Measurements from ENCODE around the gene TMEM250.

DNA sequence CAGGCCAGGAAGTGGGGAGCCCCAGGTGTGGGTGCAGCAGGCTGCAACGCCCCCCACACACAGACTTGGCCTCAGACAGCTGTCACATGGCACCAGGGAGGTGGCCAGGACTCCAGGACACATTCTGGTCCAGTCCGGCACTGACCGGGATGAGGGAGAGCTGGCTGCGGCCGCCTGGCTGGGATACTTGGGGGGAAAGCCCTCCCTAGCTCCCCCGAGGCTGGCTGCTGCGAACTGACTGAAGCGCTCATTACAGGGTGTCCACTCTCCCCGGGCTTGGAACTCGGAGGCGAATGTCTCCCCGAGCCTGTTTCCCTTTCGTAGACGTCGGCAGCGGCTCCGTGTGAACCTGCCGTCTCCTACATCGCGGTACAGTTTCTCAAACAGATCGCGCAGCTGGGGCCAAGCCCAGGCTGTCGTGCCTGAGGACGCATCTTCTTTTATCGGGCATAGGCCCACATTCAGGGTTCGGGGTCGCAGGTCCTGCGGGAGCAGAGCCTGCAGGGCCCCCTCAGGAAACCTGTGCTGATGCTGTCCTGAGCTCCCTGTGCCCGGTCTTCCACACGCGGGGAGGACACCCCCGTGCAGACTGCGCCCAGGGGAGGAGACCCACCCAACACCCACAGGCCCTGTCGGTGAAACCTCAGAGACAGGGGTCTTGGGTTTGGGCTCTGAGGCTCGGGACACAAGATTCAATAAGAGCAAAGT is 43.4 kb downstream of the TMEM250 start:
- TF ChIP-seq, protein P1, sequence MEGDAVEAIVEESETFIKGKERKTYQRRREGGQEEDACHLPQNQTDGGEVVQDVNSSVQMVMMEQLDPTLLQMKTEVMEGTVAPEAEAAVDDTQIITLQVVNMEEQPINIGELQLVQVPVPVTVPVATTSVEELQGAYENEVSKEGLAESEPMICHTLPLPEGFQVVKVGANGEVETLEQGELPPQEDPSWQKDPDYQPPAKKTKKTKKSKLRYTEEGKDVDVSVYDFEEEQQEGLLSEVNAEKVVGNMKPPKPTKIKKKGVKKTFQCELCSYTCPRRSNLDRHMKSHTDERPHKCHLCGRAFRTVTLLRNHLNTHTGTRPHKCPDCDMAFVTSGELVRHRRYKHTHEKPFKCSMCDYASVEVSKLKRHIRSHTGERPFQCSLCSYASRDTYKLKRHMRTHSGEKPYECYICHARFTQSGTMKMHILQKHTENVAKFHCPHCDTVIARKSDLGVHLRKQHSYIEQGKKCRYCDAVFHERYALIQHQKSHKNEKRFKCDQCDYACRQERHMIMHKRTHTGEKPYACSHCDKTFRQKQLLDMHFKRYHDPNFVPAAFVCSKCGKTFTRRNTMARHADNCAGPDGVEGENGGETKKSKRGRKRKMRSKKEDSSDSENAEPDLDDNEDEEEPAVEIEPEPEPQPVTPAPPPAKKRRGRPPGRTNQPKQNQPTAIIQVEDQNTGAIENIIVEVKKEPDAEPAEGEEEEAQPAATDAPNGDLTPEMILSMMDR (IDR thresholded peaks at IDR 0.05), result no peak
- TF ChIP-seq POLR2A (IDR thresholded peaks at IDR 0.05), result no peak
